SK-N-SH treated with all-trans-retinoic acid at 6 μM for 48 hours (cell line): ENCODE measurements around the gene KRTAP21-1.

Experiments
- ATAC-seq: fragments of 200-7000 bp; cut with Tn5 transposase; 3 replicates; pipeline ENCODE4 v1.9.1; 2020; ENCODE audit warnings: mild to moderate bottlenecking, moderate library complexity
- BACH2 ChIP-seq: fragments of 250-450 bp; sonication (Bioruptor Pico); IDR thresholded peaks from 2 replicates; pipeline ENCODE4 v1.9.0; 2021; ENCODE audit warnings: mild to moderate bottlenecking, borderline replicate concordance
- CSDC2 ChIP-seq: fragments of 250-450 bp; sonication (Bioruptor Pico); IDR thresholded peaks from 2 replicates; pipeline ENCODE4 v1.5.0; 2020; ENCODE audit warnings: mild to moderate bottlenecking, moderate library complexity
- ESRRG ChIP-seq: fragments of 250-450 bp; sonication (Bioruptor Pico); IDR thresholded peaks from 2 replicates; pipeline ENCODE4 v1.6.1; 2021; ENCODE audit warnings: mild to moderate bottlenecking
- GLIS3 ChIP-seq: fragments of 250-450 bp; sonication (Bioruptor Pico); IDR thresholded peaks from 2 replicates; pipeline ENCODE4 v1.5.0; 2020; ENCODE audit warnings: mild to moderate bottlenecking, moderate library complexity
- ISL1 ChIP-seq: fragments of 250-450 bp; sonication (Bioruptor Pico); IDR thresholded peaks from 2 replicates; pipeline ENCODE4 v2.1.2; 2022; ENCODE audit warnings: mild to moderate bottlenecking, moderate library complexity
- OSR1 ChIP-seq: fragments of 250-450 bp; sonication (Bioruptor Pico); IDR thresholded peaks from 2 replicates; pipeline ENCODE4 v1.8.0; 2022; ENCODE audit warnings: moderate library complexity, mild to moderate bottlenecking, inconsistent platforms
- PPARA ChIP-seq: fragments of 250-450 bp; sonication (Bioruptor Pico); IDR thresholded peaks from 2 replicates; pipeline ENCODE4 v1.5.0; 2020; ENCODE audit warnings: mild to moderate bottlenecking, borderline replicate concordance
- RARB ChIP-seq: fragments of 250-450 bp; sonication (Bioruptor Pico); IDR thresholded peaks from 2 replicates; pipeline ENCODE4 v1.8.0; 2021; ENCODE audit warnings: mild to moderate bottlenecking, moderate library complexity
- SNAI2 ChIP-seq: fragments of 250-450 bp; sonication (Bioruptor Pico); IDR thresholded peaks from 2 replicates; pipeline ENCODE4 v1.5.0; 2020; ENCODE audit warnings: mild to moderate bottlenecking, moderate library complexity
- TCF4 ChIP-seq: fragments of 250-450 bp; sonication (Bioruptor Pico); IDR thresholded peaks from 2 replicates; pipeline ENCODE4 v1.8.0; 2021; ENCODE audit warnings: mild to moderate bottlenecking, moderate library complexity, borderline replicate concordance
- TOX ChIP-seq: fragments of 250-450 bp; sonication (Bioruptor Pico); IDR thresholded peaks from 2 replicates; pipeline ENCODE4 v1.8.0; 2021; ENCODE audit warnings: mild to moderate bottlenecking, moderate library complexity, borderline replicate concordance
- ZC3H10 ChIP-seq: fragments of 250-450 bp; sonication (Bioruptor Pico); IDR thresholded peaks from 2 replicates; pipeline ENCODE4 v1.5.1; 2021; ENCODE audit warnings: mild to moderate bottlenecking, moderate library complexity
- ZFP3 ChIP-seq: fragments of 250-450 bp; sonication (Bioruptor Pico); IDR thresholded peaks from 2 replicates; pipeline ENCODE4 v1.5.0; 2020; ENCODE audit warnings: mild to moderate bottlenecking, moderate library complexity
- ZFP30 ChIP-seq: fragments of 450-650 bp; formaldehyde crosslinking; IDR thresholded peaks from 2 replicates; pipeline ENCODE4 v1.5.0; 2022; ENCODE audit warnings: mild to moderate bottlenecking, moderate library complexity
- ZNF565 ChIP-seq: fragments of 450-650 bp; formaldehyde crosslinking; conservative IDR thresholded peaks from 2 replicates; pipeline ENCODE4 v1.5.0; 2020; ENCODE audit warnings: low read depth, mild to moderate bottlenecking, moderate library complexity
- ZNF70 ChIP-seq: fragments of 450-650 bp; formaldehyde crosslinking; IDR thresholded peaks from 2 replicates; pipeline ENCODE4 v1.5.0; 2020; ENCODE audit warnings: mild to moderate bottlenecking, moderate library complexity
- ZNF8 ChIP-seq: fragments of 450-650 bp; formaldehyde crosslinking; IDR thresholded peaks from 2 replicates; pipeline ENCODE4 v1.5.0; 2020; ENCODE audit warnings: mild to moderate bottlenecking, moderate library complexity
- TF ChIP-seq, protein P1 (sequence below): fragments of 250-450 bp; sonication (Bioruptor Pico); IDR thresholded peaks from 2 replicates; pipeline ENCODE4 v1.5.1; 2021; ENCODE audit warnings: mild to moderate bottlenecking, moderate library complexity
- TF ChIP-seq, protein P2 (sequence below): fragments of 250-450 bp; sonication (Bioruptor Pico); IDR thresholded peaks from 2 replicates; pipeline ENCODE4 v1.5.1; 2020; ENCODE audit warnings: low read depth, mild to moderate bottlenecking, moderate library complexity
- TF ChIP-seq, protein P3 (sequence below): fragments of 250-450 bp; sonication (Bioruptor Pico); IDR thresholded peaks from 2 replicates; pipeline ENCODE4 v1.8.0; 2020; ENCODE audit warnings: mild to moderate bottlenecking, moderate library complexity, borderline replicate concordance
- TF ChIP-seq, protein P4 (sequence below): fragments of 250-450 bp; sonication (Bioruptor Pico); IDR thresholded peaks from 2 replicates; pipeline ENCODE4 v1.8.0; 2021; ENCODE audit warnings: low read depth, mild to moderate bottlenecking, moderate library complexity, borderline replicate concordance
- TF ChIP-seq, protein P5 (sequence below): fragments of 250-450 bp; sonication (Bioruptor Pico); IDR thresholded peaks from 2 replicates; pipeline ENCODE4 v1.5.0; 2020; ENCODE audit warnings: mild to moderate bottlenecking, moderate library complexity

The KRTAP21-1 gene

DNA sequence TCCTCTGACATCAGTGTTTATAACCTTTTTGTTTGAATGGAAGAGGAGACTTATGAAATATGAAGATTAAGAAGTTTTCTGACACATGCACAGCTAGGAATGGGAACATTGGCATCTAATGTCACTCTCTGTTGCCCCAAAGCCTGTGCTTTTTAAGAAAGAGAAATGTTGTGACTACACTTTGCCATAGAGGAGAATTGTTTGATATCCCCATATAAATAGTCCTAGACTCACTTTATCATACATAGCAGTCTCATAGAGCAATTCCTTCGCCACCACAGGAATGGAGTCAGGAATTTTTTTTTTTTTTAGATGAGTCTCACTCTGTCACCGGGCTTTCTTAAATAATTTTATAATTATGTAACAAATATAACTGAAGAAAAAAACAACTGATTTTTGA lies 38.1 kb downstream of the KRTAP21-1 start:
- TF ChIP-seq ZNF8: no peak
- no peak for TF ChIP-seq GLIS3 (CRISPR knock-in tag)
- TF ChIP-seq, protein P1, sequence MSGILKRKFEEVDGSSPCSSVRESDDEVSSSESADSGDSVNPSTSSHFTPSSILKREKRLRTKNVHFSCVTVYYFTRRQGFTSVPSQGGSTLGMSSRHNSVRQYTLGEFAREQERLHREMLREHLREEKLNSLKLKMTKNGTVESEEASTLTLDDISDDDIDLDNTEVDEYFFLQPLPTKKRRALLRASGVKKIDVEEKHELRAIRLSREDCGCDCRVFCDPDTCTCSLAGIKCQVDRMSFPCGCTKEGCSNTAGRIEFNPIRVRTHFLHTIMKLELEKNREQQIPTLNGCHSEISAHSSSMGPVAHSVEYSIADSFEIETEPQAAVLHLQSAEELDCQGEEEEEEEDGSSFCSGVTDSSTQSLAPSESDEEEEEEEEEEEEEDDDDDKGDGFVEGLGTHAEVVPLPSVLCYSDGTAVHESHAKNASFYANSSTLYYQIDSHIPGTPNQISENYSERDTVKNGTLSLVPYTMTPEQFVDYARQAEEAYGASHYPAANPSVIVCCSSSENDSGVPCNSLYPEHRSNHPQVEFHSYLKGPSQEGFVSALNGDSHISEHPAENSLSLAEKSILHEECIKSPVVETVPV (CRISPR knock-in tag): no peak
- TF ChIP-seq ZNF565 (CRISPR knock-in tag): no peak
- TF ChIP-seq SNAI2 (CRISPR knock-in tag): no peak
- no peak for TF ChIP-seq BACH2 (CRISPR knock-in tag)
- TF ChIP-seq, protein P2, sequence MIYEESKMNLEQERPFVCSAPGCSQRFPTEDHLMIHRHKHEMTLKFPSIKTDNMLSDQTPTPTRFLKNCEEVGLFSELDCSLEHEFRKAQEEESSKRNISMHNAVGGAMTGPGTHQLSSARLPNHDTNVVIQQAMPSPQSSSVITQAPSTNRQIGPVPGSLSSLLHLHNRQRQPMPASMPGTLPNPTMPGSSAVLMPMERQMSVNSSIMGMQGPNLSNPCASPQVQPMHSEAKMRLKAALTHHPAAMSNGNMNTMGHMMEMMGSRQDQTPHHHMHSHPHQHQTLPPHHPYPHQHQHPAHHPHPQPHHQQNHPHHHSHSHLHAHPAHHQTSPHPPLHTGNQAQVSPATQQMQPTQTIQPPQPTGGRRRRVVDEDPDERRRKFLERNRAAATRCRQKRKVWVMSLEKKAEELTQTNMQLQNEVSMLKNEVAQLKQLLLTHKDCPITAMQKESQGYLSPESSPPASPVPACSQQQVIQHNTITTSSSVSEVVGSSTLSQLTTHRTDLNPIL (CRISPR knock-in tag): no peak
- TF ChIP-seq PPARA (CRISPR knock-in tag): no peak
- TF ChIP-seq, protein P3, sequence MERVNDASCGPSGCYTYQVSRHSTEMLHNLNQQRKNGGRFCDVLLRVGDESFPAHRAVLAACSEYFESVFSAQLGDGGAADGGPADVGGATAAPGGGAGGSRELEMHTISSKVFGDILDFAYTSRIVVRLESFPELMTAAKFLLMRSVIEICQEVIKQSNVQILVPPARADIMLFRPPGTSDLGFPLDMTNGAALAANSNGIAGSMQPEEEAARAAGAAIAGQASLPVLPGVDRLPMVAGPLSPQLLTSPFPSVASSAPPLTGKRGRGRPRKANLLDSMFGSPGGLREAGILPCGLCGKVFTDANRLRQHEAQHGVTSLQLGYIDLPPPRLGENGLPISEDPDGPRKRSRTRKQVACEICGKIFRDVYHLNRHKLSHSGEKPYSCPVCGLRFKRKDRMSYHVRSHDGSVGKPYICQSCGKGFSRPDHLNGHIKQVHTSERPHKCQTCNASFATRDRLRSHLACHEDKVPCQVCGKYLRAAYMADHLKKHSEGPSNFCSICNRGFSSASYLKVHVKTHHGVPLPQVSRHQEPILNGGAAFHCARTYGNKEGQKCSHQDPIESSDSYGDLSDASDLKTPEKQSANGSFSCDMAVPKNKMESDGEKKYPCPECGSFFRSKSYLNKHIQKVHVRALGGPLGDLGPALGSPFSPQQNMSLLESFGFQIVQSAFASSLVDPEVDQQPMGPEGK: no peak
- no peak for TF ChIP-seq CSDC2 (CRISPR knock-in tag)
- TF ChIP-seq ZFP30: no peak
- no peak for TF ChIP-seq ZC3H10
- TF ChIP-seq ZFP3 (CRISPR knock-in tag): no peak
- TF ChIP-seq RARB (CRISPR knock-in tag): no peak
- no peak for TF ChIP-seq ESRRG (CRISPR knock-in tag)
- TF ChIP-seq, all 23 proteins: peak for 0
- ATAC-seq: peak; percentile 79

DNA sequence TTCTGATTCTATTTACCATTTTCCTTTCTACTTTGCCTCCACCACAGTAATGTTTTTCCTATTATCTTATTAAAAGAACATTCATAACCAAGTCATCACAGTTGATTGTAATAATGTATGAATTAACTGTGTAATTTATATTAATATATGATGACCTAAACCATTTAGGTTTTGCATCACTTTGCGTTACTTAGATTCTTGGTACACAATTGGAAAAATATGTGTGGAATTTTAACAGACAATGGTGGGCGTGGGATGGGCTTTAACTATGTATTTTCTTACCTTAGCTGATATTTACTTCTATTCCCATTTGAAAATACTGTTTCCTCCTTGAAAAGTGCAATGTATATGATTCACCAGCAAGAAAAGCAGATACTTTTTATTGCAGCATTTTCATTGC lies 40.3 kb downstream of the KRTAP21-1 start:
- peak; percentile 72 for TF ChIP-seq ISL1
- TF ChIP-seq TCF4 (CRISPR knock-in tag): no peak
- ATAC-seq: no peak

DNA sequence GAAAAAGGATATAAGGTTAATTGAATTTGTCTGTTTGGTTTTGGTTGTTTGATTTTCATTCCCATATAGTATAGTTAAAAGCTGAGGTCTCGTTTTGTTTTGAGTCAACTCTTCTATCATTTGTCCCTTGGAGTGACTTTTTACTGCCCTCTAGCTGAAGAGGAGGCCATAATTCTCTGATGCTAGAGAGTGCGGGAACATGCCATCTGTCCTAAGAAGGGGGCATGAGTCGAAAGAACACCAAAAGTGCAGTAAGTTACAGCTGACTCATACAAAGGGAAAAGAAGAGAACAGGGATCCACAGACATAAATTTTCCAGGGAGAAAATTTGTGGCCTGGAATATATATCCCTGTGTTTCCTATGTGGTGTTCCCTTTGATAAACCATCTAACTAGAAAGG lies 40.8 kb downstream of the KRTAP21-1 start:
- no peak for TF ChIP-seq ZNF8
- TF ChIP-seq, protein P3: no peak
- TF ChIP-seq ZFP3 (CRISPR knock-in tag): no peak
- no peak for TF ChIP-seq RARB (CRISPR knock-in tag)
- TF ChIP-seq ISL1: no peak
- no peak for TF ChIP-seq ZFP30
- no peak for TF ChIP-seq TOX (CRISPR knock-in tag)
- TF ChIP-seq, protein P2 (CRISPR knock-in tag): no peak
- no peak for TF ChIP-seq ZC3H10
- peak; percentile 16; the same call in 1 of the 3 replicates for ATAC-seq

DNA sequence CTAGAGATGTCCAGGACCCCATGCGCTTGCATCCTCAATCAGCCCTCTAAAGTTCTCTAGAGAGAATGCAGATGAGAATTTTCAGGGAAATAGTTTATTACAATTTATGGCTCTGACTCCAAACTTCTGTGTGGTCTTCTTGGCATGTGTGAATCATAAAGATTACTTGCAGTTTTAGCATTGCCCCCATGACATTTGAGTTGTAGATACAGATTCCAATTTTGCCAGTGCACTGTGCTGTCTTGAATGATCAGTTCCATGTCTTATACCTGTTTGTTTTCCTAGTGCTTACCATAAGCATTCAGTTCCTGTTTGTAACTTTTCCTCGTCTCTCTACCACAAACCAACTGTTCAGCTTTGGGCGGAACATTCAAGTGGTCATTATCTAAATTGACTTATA lies 41.5 kb downstream of the KRTAP21-1 start:
- no peak for ATAC-seq

DNA sequence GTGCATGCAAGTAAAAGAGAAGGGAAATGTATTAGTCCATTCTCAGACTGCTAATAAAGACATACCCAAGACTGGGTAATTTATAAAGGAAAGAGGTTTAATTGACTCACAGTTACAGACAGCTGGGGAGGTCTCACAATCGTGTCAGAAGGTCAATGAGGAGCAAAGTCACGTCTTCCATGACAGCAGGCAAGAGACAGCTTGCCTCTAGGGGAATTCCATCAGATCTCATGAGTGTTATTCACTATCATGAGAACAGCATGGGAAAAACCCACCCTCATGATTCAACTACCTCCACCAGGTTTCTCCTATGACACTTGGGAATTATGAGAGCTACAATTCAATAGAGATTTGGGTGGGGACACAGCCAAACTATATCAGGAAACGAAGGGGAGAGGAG lies 44.7 kb downstream of the KRTAP21-1 start:
- ATAC-seq: no peak
- TF ChIP-seq SNAI2 (CRISPR knock-in tag): no peak
- TF ChIP-seq ZFP30: no peak
- no peak for TF ChIP-seq PPARA (CRISPR knock-in tag)
- no peak for TF ChIP-seq BACH2 (CRISPR knock-in tag)
- TF ChIP-seq, protein P4, sequence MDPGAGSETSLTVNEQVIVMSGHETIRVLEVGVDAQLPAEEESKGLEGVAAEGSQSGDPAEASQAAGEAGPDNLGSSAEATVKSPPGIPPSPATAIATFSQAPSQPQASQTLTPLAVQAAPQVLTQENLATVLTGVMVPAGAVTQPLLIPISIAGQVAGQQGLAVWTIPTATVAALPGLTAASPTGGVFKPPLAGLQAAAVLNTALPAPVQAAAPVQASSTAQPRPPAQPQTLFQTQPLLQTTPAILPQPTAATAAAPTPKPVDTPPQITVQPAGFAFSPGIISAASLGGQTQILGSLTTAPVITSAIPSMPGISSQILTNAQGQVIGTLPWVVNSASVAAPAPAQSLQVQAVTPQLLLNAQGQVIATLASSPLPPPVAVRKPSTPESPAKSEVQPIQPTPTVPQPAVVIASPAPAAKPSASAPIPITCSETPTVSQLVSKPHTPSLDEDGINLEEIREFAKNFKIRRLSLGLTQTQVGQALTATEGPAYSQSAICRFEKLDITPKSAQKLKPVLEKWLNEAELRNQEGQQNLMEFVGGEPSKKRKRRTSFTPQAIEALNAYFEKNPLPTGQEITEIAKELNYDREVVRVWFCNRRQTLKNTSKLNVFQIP (CRISPR knock-in tag): no peak
- no peak for TF ChIP-seq TOX (CRISPR knock-in tag)
- TF ChIP-seq RARB (CRISPR knock-in tag): no peak
- no peak for TF ChIP-seq ZNF70
- TF ChIP-seq, protein P5, sequence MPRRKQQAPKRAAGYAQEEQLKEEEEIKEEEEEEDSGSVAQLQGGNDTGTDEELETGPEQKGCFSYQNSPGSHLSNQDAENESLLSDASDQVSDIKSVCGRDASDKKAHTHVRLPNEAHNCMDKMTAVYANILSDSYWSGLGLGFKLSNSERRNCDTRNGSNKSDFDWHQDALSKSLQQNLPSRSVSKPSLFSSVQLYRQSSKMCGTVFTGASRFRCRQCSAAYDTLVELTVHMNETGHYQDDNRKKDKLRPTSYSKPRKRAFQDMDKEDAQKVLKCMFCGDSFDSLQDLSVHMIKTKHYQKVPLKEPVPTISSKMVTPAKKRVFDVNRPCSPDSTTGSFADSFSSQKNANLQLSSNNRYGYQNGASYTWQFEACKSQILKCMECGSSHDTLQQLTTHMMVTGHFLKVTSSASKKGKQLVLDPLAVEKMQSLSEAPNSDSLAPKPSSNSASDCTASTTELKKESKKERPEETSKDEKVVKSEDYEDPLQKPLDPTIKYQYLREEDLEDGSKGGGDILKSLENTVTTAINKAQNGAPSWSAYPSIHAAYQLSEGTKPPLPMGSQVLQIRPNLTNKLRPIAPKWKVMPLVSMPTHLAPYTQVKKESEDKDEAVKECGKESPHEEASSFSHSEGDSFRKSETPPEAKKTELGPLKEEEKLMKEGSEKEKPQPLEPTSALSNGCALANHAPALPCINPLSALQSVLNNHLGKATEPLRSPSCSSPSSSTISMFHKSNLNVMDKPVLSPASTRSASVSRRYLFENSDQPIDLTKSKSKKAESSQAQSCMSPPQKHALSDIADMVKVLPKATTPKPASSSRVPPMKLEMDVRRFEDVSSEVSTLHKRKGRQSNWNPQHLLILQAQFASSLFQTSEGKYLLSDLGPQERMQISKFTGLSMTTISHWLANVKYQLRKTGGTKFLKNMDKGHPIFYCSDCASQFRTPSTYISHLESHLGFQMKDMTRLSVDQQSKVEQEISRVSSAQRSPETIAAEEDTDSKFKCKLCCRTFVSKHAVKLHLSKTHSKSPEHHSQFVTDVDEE: no peak
- no peak for TF ChIP-seq OSR1 (CRISPR knock-in tag)
- no peak for TF ChIP-seq TCF4 (CRISPR knock-in tag)
- TF ChIP-seq GLIS3 (CRISPR knock-in tag): no peak
- no peak for TF ChIP-seq ESRRG (CRISPR knock-in tag)
- no peak for TF ChIP-seq ZC3H10
- no peak for TF ChIP-seq ZNF8
- TF ChIP-seq ISL1: no peak
- TF ChIP-seq ZFP3 (CRISPR knock-in tag): no peak
- TF ChIP-seq CSDC2 (CRISPR knock-in tag): no peak

More for the DNA sequence above, 41.5 kb downstream of the KRTAP21-1 start:
- TF ChIP-seq ISL1: no peak
